Measurements from ENCODE around the gene DIP2C. TPM values are rescaled to one million over a fixed set of nuclear protein-coding genes. Genes with fewer than 3 reads are reported as not detected.

The DIP2C gene
- polyA plus RNA-seq, 1 of the 3 experiments (the other 2 are of a cell fraction) = 8.7 TPM

- H3K27ac ChIP-seq (ENCODE audit: low read depth in 2 of 2, low read length in 1 of 2) = no peak overlapping the region; a peak in 1 of 4 replicates
- POLR2A ChIA-PET = no interaction called here
- H3K27me3 ChIP-seq (ENCODE audit: insufficient read depth) = no peaks in the 10 kb centered on the region
- CTCF ChIA-PET = interaction anchor here (0.7 to 1.0 kb wide), 3 partner anchors 10 to 317 kb away, joined by 3 to 4 read pairs (median 3); no protein-coding TSS in a partner anchor
- no peak overlapping the region for H3K4me3 ChIP-seq (ENCODE audit: low read depth in 2 of 2, low read length in 1 of 2)
- no peak for DNase-seq
- no peaks in the 10 kb centered on the region for H3K9me2 ChIP-seq
- H3K4me2 ChIP-seq = no peak overlapping the region
- peaks cover 5 to 17% of the 10 kb centered on the region in 2 experiments for H3K36me3 ChIP-seq (replicated peaks in 1 of 2; ENCODE audit: control insufficient read depth in 1 of 2, insufficient read depth in 2 of 2, low read length in 1 of 2)
- no peak overlapping the region for H3K9ac ChIP-seq
- H3K9me3 ChIP-seq = no peaks in the 10 kb centered on the region
- no peaks in the 10 kb centered on the region for H4K20me1 ChIP-seq (ENCODE audit: insufficient read depth)
- TF ChIP-seq GATA2 (CRISPR knock-in tag; IDR thresholded peaks at IDR 0.05) (no peak), ZBTB33 (IDR thresholded peaks at IDR 0.05; ENCODE audit: borderline replicate concordance, low read depth) (no peak), ELF1 (IDR thresholded peaks at IDR 0.05) (no peak), RFX5 (IDR thresholded peaks at IDR 0.05; ENCODE audit: low read length) (no peak), USF2 (IDR thresholded peaks at IDR 0.05; ENCODE audit: borderline replicate concordance, low read depth, low read length) (no peak), TCF12 (IDR thresholded peaks at IDR 0.05) (no peak), YY1 (IDR thresholded peaks at IDR 0.05; ENCODE audit: low read depth) (no peak), POLR2AphosphoS5 (IDR thresholded peaks at IDR 0.05; ENCODE audit: low read depth, low read length) (no peak), CHD2 (IDR thresholded peaks at IDR 0.05; ENCODE audit: low read length, partially characterized antibody) (no peak), CTCF (IDR thresholded peaks at IDR 0.05) (no peak), SMC3 (IDR thresholded peaks at IDR 0.05; ENCODE audit: low read depth, low read length) (no peak), RAD21 (IDR thresholded peaks at IDR 0.05; ENCODE audit: low read length) (no peak), EP300 (IDR thresholded peaks at IDR 0.05; ENCODE audit: borderline replicate concordance in 1 of 2, low read depth in 1 of 2, low read length in 1 of 2) (no peak)
- TF ChIP-seq, protein P1, sequence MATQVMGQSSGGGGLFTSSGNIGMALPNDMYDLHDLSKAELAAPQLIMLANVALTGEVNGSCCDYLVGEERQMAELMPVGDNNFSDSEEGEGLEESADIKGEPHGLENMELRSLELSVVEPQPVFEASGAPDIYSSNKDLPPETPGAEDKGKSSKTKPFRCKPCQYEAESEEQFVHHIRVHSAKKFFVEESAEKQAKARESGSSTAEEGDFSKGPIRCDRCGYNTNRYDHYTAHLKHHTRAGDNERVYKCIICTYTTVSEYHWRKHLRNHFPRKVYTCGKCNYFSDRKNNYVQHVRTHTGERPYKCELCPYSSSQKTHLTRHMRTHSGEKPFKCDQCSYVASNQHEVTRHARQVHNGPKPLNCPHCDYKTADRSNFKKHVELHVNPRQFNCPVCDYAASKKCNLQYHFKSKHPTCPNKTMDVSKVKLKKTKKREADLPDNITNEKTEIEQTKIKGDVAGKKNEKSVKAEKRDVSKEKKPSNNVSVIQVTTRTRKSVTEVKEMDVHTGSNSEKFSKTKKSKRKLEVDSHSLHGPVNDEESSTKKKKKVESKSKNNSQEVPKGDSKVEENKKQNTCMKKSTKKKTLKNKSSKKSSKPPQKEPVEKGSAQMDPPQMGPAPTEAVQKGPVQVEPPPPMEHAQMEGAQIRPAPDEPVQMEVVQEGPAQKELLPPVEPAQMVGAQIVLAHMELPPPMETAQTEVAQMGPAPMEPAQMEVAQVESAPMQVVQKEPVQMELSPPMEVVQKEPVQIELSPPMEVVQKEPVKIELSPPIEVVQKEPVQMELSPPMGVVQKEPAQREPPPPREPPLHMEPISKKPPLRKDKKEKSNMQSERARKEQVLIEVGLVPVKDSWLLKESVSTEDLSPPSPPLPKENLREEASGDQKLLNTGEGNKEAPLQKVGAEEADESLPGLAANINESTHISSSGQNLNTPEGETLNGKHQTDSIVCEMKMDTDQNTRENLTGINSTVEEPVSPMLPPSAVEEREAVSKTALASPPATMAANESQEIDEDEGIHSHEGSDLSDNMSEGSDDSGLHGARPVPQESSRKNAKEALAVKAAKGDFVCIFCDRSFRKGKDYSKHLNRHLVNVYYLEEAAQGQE (IDR thresholded peaks at IDR 0.05; ENCODE audit: low read depth, low read length) = no peak
- no peaks in the 10 kb centered on the region for H3K79me2 ChIP-seq (ENCODE audit: insufficient read depth)
- WGBS (ENCODE audit: low lambda C conversion rate) = 96% methylated on average over 30 of the region's 31 CpGs
- no peak overlapping the region for H2AFZ ChIP-seq (ENCODE audit: low read depth)
- no peaks in the 10 kb centered on the region for H3F3A ChIP-seq (replicated peaks; ENCODE audit: insufficient read depth)
- H3K4me1 ChIP-seq (ENCODE audit: control insufficient read depth in 1 of 2, insufficient read depth in 2 of 2, low read depth in 1 of 2, low read length in 1 of 2) = peaks cover 0 to 4% of the 10 kb centered on the region in 2 experiments; a peak in 1 of 4 replicates
Observed at GRCh38 chr10:472241-472910, 217.1 kb downstream of the DIP2C start.
